HG03159 (cell line): ENCODE data around the gene RFT1.

Experiments
- ATAC-seq: cut with Tn5 transposase; IDR thresholded peaks from one replicate; pipeline ENCODE4 v1.9.1; 2021; ENCODE audit warnings: mild to moderate bottlenecking, moderate library complexity; ENCODE audit not compliant: unreplicated experiment

The RFT1 gene

GRCh38 chr3:53092942-53093341, 37.3 kb downstream of the RFT1 start:
- ATAC-seq, result no peak

GRCh38 chr3:53092216-53092615, 38.0 kb downstream of the RFT1 start:
- ATAC-seq, result no peak

DNA sequence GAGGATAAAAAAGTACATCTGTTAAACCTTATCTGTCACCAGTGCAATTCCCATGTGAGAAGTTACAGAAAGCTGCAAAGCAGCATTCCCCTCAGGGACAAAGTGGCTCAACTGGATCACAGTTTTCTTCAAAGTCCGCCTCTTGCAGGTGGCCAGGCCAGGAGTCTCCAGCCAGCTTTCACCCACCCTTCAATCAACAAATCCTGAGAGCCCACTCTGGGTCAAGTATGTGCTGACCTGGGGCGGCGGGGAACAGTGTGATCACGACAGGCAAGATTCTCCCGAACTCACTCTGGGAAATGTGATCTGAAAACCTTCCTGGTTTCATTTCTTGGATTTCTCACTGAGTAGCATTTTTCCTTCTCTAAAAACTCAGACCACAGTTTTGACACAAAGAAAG, 39.2 kb downstream of the RFT1 start:
- no peak for ATAC-seq

DNA sequence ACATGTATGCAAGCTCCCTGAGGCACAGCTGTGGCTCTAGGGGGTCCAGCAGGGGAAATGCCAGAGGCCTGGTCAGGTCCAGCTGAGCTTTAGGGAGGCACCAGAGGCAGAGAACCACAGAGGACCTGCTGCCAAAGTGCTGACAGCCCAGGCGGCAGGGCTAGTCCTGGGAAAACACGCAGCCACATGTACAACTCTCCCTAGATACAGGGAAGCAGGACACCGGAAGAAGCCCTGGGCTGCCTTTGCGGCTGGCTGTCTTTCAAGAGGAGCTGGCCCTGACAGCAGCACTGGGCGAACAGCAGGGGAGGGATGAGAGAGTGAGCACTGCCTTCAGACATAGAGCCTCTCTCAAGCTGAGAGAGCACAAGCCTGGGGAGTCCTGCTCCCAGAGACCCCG, 40.7 kb downstream of the RFT1 start:
- no peak for ATAC-seq

DNA sequence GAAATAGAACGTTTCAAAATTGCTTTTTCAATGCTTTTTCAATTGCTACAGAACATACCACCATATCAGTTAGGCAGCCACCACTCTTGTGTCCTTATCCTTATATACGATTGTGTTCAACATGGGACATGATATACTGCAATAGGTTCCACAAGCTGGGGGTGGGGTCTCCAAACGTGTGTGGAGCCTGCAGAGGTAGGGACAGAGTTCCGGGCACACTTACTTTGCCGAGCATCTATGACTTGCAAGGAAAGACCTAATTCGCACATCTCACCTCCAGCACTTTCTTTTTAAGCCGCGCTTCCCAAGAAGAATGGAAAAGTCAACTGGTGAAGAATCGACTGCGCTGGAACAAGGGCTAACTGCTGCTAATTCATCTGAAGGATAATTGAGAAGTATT, 44.8 kb downstream of the RFT1 start:
- no peak for ATAC-seq

GRCh38 chr3:53084310-53085001, 45.8 kb downstream of the RFT1 start:
- no peak for ATAC-seq

GRCh38 chr3:53083949-53084309, 46.3 kb downstream of the RFT1 start:
- no peak for ATAC-seq

DNA sequence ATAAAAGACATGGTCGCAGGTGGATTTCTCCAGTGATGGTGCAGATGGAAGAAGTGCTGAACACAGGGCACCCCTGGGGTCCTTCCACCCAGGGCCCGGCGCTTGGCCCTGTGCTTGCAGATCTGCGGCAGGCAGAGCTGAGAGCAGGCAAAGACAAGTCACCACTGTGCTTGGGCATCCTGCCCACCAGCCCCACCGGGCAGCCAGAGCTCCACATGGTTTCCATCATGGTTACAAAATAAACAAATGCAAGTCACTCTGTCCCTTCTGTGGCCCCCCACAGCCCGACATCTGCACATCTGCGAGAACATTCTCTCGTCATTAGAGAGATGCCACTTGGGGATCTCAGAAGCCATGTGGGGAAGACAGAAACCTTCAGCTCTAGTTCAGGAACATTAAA, 46.7 kb downstream of the RFT1 start:
- ATAC-seq, result no peak

GRCh38 chr3:53082736-53083135, 47.5 kb downstream of the RFT1 start:
- no peak for ATAC-seq

DNA sequence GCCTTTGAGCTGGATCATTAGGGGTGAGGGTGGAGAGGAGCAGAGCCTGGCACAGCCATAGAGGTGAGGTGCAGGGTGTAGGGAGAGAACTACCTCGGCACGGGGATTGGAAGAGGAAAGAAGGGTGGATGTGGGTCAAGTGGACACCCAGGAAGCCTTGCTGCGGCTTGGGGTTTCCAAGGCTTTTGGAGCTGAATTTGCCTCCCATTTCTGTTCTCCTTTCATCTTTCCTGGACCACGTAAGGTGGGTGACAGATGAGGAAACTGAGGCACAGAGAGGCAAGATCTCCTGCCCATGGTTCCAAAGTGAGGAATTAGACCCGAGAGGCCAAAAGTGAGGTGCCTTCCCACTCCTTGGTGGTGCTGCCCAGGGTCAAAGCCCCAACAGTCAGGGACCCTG, 48.9 kb downstream of the RFT1 start:
- no peak for ATAC-seq

GRCh38 chr3:53080612-53081205, 49.5 kb downstream of the RFT1 start:
- ATAC-seq, result no peak

DNA sequence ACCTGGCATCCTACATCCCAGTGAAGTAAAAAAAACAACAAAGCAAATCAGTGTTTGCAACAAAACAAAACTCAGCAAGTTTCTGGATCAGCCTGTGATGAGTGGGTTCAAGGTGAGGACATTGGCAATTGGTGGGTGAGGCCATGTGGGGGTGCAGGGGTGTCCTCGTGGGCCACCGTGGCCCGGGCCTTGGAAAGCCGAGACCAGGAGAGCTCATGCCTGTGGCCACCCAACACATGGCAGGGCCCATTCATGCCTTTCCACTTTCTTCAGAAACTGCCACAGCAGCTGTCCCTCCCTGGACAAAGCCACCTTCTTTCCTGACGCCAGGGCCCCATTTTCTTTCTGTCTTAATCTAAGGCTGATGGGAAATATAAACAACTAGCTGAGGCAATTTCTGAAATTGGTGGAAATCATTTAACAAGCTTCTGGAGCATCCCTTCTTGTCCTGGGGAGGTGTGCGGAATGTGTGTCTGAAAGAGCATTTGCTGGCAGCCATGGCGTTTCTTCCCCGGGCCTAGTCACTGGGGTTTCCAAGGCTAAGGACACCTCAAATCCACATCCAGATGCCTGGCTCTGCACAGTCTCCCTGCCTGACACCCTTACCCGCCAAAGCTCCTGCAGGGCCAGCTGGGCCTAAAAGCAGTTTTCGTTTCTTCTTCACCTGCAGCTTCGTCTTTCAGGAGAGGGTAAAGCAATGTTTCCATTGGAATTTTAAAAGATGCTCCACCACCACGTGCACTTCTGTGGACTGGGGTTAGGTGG, 50.3 kb downstream of the RFT1 start:
- ATAC-seq, result no peak

DNA sequence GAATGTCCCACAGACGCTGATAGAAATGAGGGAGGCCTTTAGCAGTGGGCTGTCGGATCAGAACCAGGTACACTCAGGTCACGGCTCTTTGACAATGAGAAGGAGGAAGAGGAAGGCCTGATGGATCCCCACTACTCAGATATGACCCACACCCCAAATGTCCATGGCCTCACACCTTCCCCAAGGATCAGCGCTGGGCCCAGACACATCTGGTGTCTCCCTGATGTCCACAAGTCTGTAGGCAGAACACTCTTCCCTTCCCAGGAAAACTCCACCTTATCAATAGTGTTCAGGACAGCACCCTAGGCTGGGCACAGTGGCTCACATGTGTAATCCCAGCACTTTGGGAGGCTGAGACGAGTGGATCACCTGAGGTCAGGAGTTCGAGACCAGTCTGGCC, 51.1 kb downstream of the RFT1 start:
- ATAC-seq, result no peak

GRCh38 chr3:53078656-53079055, 51.6 kb downstream of the RFT1 start:
- no peak for ATAC-seq

GRCh38 chr3:53077476-53078220, 52.6 kb downstream of the RFT1 start:
- no peak for ATAC-seq

DNA sequence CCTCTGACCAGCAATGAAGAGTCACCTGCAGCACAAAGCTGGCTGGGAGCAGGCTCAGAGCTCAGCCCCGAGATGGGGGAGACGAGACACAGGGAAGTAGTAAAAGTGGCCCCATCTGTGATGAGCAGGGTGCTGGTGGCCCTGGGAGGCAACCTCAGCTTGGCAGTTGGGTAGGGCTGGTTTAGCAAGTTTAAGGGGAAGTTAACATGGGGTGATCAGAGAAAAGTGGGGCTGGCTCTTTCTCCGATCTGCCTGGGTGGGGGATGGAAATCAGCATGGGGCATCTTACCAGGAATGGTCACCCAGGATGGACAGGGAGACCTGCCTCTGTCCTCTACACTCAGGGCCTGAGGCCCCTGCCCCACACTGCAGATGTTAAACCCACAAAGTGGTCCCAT, 54.5 kb downstream of the RFT1 start:
- no peak for ATAC-seq

DNA sequence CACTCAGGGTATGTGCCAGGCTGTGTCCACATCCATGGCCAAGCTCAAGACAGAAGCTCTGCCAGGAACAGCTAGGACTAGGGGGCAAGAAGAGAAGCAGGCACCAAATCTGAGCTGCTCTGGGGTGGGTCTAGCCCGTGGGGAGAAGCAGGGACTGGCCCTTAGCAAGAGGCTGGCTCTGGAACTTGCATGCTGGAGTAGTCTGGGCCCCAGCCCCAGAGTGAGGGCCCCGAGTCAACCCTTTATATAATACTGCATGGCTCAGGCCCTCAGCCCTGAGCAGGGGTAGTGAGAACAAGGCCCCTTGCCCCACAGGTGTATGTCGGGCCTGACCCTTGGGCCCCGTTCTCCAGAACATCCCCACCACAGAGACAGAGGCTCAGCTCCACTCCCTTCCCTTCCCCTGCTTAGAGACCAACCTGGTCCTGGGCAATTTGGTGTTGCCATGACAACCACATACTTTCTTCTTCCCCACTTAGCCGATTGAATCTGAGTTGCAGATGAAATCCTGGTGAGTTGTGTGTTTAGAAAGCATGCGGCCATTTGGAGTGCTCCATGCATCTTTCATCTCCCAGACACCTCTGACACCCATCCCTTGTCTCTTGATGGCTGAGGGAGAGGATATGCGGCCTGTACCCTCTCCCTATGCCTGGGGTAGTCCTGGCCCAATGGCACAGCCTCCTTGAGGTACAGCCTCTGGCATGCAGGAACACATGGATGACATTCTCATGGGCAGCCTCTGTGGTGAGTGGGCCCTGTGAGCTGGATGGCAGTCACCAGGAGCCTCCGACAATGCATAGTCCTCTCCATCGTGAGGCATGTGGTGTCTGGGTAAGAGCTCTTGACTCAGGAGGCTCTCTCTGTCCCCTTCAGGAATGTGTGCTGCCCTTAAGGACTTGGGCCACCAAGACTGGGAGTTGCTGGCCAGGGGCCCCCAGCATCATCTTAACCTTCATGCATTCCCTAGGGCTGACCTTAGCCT, 55.2 kb downstream of the RFT1 start:
- no peak for ATAC-seq

DNA sequence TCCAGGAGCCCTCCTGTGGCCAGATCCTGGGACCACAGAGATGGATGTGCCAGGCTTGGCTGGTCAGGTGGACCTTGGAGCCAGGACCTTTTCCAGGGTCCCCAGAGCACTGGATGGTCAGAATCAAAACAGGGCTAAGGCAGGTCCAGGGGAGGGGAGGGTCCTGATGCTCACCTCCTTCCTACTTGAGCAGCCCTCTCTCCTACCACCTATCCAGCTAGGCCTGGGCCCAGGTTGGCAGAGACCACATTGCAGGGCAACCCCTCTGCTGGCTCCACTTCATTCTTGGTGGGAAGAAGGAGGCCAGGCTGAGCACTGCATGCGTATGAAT, 55.9 kb downstream of the RFT1 start:
- ATAC-seq, result no peak

DNA sequence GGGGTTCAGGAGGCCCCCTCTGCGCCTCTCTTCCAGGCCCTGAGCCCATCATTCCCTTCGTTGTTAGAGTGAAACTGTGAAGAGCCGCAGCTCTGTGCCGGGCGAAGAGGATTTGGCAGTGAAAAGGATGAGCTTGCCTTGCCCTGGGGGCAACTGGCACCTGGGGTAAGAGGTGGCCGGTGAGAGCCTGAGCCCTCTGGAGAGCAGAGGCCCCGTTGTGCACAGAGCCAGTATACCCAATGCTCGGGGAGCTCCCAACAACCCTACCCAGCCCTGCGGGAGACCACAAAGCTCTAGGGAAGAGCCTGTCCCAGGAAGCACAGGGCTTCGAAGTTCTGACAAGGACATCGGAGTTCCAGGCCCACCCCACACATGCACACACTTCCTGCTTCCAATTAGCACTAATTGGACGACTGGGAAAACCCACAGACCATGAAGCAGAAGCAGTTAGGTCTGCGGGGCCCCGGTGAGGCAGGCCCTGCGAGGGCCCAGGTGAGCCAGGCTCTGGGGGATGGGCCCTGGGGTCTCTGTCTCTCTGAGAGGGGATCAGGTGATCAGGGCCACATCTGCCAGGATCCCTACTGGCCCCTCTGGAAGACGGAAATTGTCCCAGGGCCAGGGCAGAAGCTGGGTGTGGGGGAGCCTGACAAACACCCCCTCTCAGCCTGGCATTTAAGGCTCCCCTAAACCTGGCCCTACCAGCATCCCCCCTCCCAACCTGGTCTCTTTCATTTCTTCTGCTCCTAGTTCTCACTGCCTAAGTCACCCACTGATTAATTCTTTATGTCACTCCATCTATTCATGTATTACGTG, 56.5 kb downstream of the RFT1 start:
- ATAC-seq, result no peak
